Tibial nerve (tissue), 4 donors: ENCODE results near the gene OR4D5.

Experiments used
- CTCF ChIP-seq, 5 experiments: fragments of 200-600 bp in 3 of 5; fragments of 450-650 bp in 2 of 5; sonication (generic) in 3 of 5; IDR thresholded peaks; one replicate each; pipeline ENCODE4 v1.5.1; 2016 to 2019; ENCODE audit warnings: antibody characterized with exemption in 5 of 5, mild to moderate bottlenecking in 3 of 5, moderate library complexity in 2 of 5
- EP300 ChIP-seq, 2 donors: sonication (generic); formaldehyde crosslinking; IDR thresholded peaks; one replicate each; pipeline ENCODE4 v1.6.1; 2017; ENCODE audit warnings: antibody characterized with exemption in 2 of 2, mild to moderate bottlenecking in 1 of 2
- POLR2A ChIP-seq, 2 donors: fragments of 450-650 bp; IDR thresholded peaks; one replicate each; pipeline ENCODE4 v1.6.1; 2017; ENCODE audit warnings: antibody characterized with exemption in 2 of 2, mild to moderate bottlenecking in 2 of 2, moderate library complexity in 2 of 2

- TF ChIP-seq POLR2A (IDR thresholded peaks at IDR 0.05) = no peak
- TF ChIP-seq CTCF (IDR thresholded peaks at IDR 0.05) = no peak
- TF ChIP-seq EP300 (IDR thresholded peaks at IDR 0.05) = no peak
These were observed at the start of gene OR4D5 for GRCh38 chr11:123939317-123939716.
